Spleen (tissue), 11 donors: ENCODE data around the gene LMOD3. TPM values are rescaled to one million over a fixed set of nuclear protein-coding genes. Genes with fewer than 3 reads are reported as not detected.

Experiments used
- DNase-seq: peaks from one replicate; pipeline ENCODE4 v3.0.0-alpha.2; 2020
- H3K27ac ChIP-seq, 8 donors: fragments of 200-600 bp; sonication (generic) in 7 of 8; 1 replicate in 4 of 8; 2 replicates in 4 of 8; pipeline versions ENCODE4 v1.5.0 to v1.8.0; 2016 to 2021; ENCODE audit warnings: inconsistent platforms in 4 of 8, mild to moderate bottlenecking in 4 of 8, moderate library complexity in 1 of 8
- H3K27me3 ChIP-seq, 7 donors: fragments of 200-600 bp; sonication (generic) in 6 of 7; replicated peaks in 1 of 7; 1 replicate in 4 of 7; 2 replicates in 3 of 7; pipeline versions ENCODE4 v1.5.0 to v1.8.0; 2016 to 2021; ENCODE audit warnings: inconsistent platforms in 3 of 7, mild to moderate bottlenecking in 1 of 7
- H3K36me3 ChIP-seq, 6 donors: fragments of 200-600 bp; sonication (generic) in 5 of 6; 1 replicate in 4 of 6; 2 replicates in 2 of 6; pipeline versions ENCODE4 v1.5.0 to v1.8.0; 2016 to 2021; ENCODE audit warnings: inconsistent platforms in 2 of 6
- H3K4me1 ChIP-seq, 6 donors: fragments of 200-600 bp; sonication (generic) in 5 of 6; 1 replicate in 3 of 6; 2 replicates in 3 of 6; pipeline versions ENCODE4 v1.5.0 to v1.8.0; 2016 to 2021; ENCODE audit warnings: inconsistent platforms in 3 of 6
- H3K4me3 ChIP-seq, 8 donors: fragments of 200-600 bp; sonication (generic) in 7 of 8; 1 replicate in 4 of 8; 2 replicates in 4 of 8; pipeline versions ENCODE4 v1.5.0 to v1.8.0; 2016 to 2021; ENCODE audit warnings: inconsistent platforms in 4 of 8, mild to moderate bottlenecking in 4 of 8, moderate library complexity in 2 of 8
- H3K9me3 ChIP-seq, 8 donors: fragments of 200-600 bp; sonication (generic) in 7 of 8; 1 replicate in 4 of 8; 2 replicates in 4 of 8; pipeline versions ENCODE4 v1.5.0 to v1.8.0; 2016 to 2021; ENCODE audit warnings: inconsistent platforms in 4 of 8
- CTCF ChIP-seq, 11 experiments: fragments of 200-600 bp in 7 of 11; fragments of 450-650 bp in 4 of 11; sonication (generic) in 4 of 11; IDR thresholded peaks in 8 of 11; conservative IDR thresholded peaks in 3 of 11; 1 replicate in 7 of 11; 2 replicates in 4 of 11; pipeline versions ENCODE4 v1.4.0 to v1.8.0; 2016 to 2021; ENCODE audit warnings: antibody characterized with exemption in 11 of 11, inconsistent platforms in 4 of 11, mild to moderate bottlenecking in 1 of 11
- POLR2A ChIP-seq, 3 donors: fragments of 450-650 bp; IDR thresholded peaks; one replicate each; pipeline ENCODE4 v1.5.1; 2017; ENCODE audit warnings: antibody characterized with exemption in 3 of 3, mild to moderate bottlenecking in 1 of 3
- POLR2AphosphoS5 ChIP-seq, 3 donors: sonication (generic); formaldehyde crosslinking; IDR thresholded peaks; one replicate each; pipeline ENCODE4 v1.5.1; 2017; ENCODE audit warnings: antibody characterized with exemption in 3 of 3
- WGBS, 5 donors: extraction: QIAGEN DNeasy Blood & Tissue Kit in 3 of 5; methylation state at CpG; one replicate each; pipeline versions ENCODE4 v1.1.5 to v1.1.7; 2013 to 2018; 5-methylcytosine and 5-hydroxymethylcytosine counted together
- intact Hi-C: fragments of 100-400 bp; cut with DNase I; formaldehyde crosslinking; loops from one replicate; pipeline ENCODE4 v1.15.0; 2023; ENCODE audit warnings: low total_unique reads
- polyA plus RNA-seq, 3 donors: library from polyadenylated mRNA; stranded (reverse); fragments of 200-250 nt; gene quantifications; one replicate each; pipeline ENCODE4 v1.2.1, GENCODE V29; 2013
- total RNA-seq, 7 donors: library from RNA; depleted of rRNA in 3 of 7; stranded (reverse); fragments of >200 nt in 3 of 7; fragmentation: NEBNext Ultra II Directional in 4 of 7; extraction: Animal tissue kit (Norgen Biotek cat#: 25700) in 4 of 7; gene quantifications; one replicate each; pipeline versions ENCODE4 v1.1.0 to v1.2.1, GENCODE V29; 2016 to 2021
- donor health status: healthy with polysubstance abuse.
- donor health status: DM: no; HTN: no; CAD: no; lungs with moderate emphysema.
- donor health status: DM: no; HTN: no; CAD: no.
- donor health status: Bipolar disorder and iron deficiency.
- donor health status: healthy.
- donor health status: DM: no; HTN: no; CAD: no.
- donor health status: DM: yes; HTN: yes; CAD: no.

LMOD3 gene
- total and polyA plus RNA-seq, 10 donors: 0.10 to 1.2 (median 0.22) TPM; not detected in 1

DNA sequence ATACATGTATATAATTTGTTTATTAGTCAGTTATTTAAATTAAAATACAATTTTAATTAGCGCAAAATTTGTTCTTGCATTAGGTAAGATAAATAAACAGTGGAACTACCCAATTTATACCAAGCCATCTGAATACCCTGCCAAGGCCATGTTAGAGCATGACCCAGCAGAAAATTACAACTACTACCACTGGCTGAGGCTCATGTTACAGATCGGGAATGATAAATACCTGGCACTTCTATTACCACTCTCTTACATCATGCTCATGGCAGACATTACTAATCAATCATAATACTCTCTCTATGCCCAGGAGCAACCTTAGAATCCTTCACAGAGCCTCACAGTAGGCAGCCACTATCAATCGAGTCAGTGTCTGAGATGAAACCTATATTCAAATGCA, 21.2 kb upstream of the LMOD3 start:
- H3K36me3 ChIP-seq: no peaks in the 10 kb centered on the region
- intact Hi-C loops: no loop called here
- WGBS, 5 donors: 91 to 96% (median 93%) methylated on average over 3 of the region's 3 CpGs

GRCh38 chr3:69142797-69143454, 20.5 kb upstream of the LMOD3 start:
- Histone ChIP-seq H3K4me3 (no peak overlapping the region), H3K4me1 (no peaks in the 10 kb centered on the region), H3K27ac (no peak overlapping the region), H3K9me3 (no peaks in the 10 kb centered on the region), H3K36me3 (no peaks in the 10 kb centered on the region), H3K27me3 (no peaks in the 10 kb centered on the region)
- TF ChIP-seq CTCF (IDR thresholded peaks at IDR 0.05 in 8 of 11, conservative IDR thresholded peaks at IDR 0.05 in 3 of 11) (no peak), POLR2AphosphoS5 (IDR thresholded peaks at IDR 0.05) (no peak), POLR2A (IDR thresholded peaks at IDR 0.05) (no peak)
- intact Hi-C loops: no loop called here
- no peak for DNase-seq
- WGBS, 5 donors: 78 to 88% (median 81%) methylated on average over 4 of the region's 4 CpGs

More for the DNA sequence above, 21.2 kb upstream of the LMOD3 start:
- H3K27me3 ChIP-seq: no peaks in the 10 kb centered on the region
- no peaks in the 10 kb centered on the region for H3K4me1 ChIP-seq
- no peak overlapping the region for H3K4me3 ChIP-seq
- no peak for DNase-seq
- no peak overlapping the region for H3K27ac ChIP-seq
- no peaks in the 10 kb centered on the region for H3K9me3 ChIP-seq
- TF ChIP-seq POLR2A (IDR thresholded peaks at IDR 0.05) (no peak), POLR2AphosphoS5 (IDR thresholded peaks at IDR 0.05) (no peak), CTCF (IDR thresholded peaks at IDR 0.05 in 8 of 11, conservative IDR thresholded peaks at IDR 0.05 in 3 of 11) (no peak)

- no peaks in the 10 kb centered on the region for H3K36me3 ChIP-seq
- no peak overlapping the region for H3K27ac ChIP-seq
- TF ChIP-seq CTCF (IDR thresholded peaks at IDR 0.05 in 8 of 11, conservative IDR thresholded peaks at IDR 0.05 in 3 of 11) (no peak), POLR2A (IDR thresholded peaks at IDR 0.05) (no peak), POLR2AphosphoS5 (IDR thresholded peaks at IDR 0.05) (no peak)
- DNase-seq: no peak
- H3K4me1 ChIP-seq: no peaks in the 10 kb centered on the region
- H3K27me3 ChIP-seq: no peaks in the 10 kb centered on the region
- no peaks in the 10 kb centered on the region for H3K9me3 ChIP-seq
- WGBS, 5 donors: 62 to 87% (median 74%) methylated on average over 3 of the region's 3 CpGs
- intact Hi-C loops: no loop called here
- no peak overlapping the region for H3K4me3 ChIP-seq
Observed at GRCh38 chr3:69142090-69142489, 19.7 kb upstream of the LMOD3 start.

DNA sequence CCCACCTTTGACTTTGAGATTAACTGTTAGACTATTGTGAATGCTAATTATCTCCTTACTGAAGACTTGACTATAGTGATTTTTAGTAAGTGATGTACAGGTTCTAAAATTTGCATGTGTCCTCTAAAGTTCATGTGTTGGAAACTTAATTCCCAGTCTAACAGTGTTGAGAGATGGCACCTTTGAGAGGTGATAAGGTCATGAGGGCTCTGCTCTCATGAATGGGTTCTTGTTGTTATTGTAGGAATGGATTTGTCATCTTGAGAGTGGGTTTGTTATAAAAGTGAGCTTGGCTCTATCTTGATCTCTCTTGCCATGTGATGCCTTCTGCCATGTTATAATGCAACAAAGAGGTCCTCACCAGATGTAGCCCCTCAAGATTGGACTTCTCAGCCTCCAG, 18.9 kb upstream of the LMOD3 start:
- no peak for DNase-seq
- H3K27ac ChIP-seq: no peak overlapping the region

More for the DNA sequence above, 18.9 kb upstream of the LMOD3 start:
- intact Hi-C loops: no loop called here
- Histone ChIP-seq H3K27me3 (no peaks in the 10 kb centered on the region), H3K36me3 (no peaks in the 10 kb centered on the region), H3K9me3 (no peaks in the 10 kb centered on the region), H3K4me3 (no peak overlapping the region), H3K4me1 (no peaks in the 10 kb centered on the region)
- TF ChIP-seq CTCF (IDR thresholded peaks at IDR 0.05 in 8 of 11, conservative IDR thresholded peaks at IDR 0.05 in 3 of 11) (no peak), POLR2AphosphoS5 (IDR thresholded peaks at IDR 0.05) (no peak), POLR2A (IDR thresholded peaks at IDR 0.05) (no peak)
